ENCODE measurements around the gene SLC16A2.

DNA sequence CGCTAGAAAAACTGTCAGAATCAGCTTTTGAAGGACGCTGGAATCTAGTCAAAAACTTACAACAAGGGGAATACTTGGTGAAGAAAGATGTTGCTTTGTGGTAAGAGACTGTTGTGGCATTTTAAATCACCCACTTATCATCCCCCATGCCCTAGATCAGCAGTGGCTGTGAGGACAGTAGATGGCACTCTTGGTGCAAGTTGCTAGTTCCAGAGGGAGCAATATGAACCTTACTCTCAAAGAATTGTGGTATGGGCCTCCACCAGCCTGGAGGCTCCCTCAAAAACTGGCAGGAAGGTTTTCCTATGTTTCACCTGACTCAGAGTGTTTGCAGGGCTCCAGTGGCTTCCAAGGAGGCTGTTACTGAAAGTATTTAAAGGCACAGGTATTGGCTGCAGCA, 37.7 kb upstream of the SLC16A2 start:
- TF ChIP-seq, protein P1, sequence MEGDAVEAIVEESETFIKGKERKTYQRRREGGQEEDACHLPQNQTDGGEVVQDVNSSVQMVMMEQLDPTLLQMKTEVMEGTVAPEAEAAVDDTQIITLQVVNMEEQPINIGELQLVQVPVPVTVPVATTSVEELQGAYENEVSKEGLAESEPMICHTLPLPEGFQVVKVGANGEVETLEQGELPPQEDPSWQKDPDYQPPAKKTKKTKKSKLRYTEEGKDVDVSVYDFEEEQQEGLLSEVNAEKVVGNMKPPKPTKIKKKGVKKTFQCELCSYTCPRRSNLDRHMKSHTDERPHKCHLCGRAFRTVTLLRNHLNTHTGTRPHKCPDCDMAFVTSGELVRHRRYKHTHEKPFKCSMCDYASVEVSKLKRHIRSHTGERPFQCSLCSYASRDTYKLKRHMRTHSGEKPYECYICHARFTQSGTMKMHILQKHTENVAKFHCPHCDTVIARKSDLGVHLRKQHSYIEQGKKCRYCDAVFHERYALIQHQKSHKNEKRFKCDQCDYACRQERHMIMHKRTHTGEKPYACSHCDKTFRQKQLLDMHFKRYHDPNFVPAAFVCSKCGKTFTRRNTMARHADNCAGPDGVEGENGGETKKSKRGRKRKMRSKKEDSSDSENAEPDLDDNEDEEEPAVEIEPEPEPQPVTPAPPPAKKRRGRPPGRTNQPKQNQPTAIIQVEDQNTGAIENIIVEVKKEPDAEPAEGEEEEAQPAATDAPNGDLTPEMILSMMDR (IDR thresholded peaks at IDR 0.05) = peak; percentile 14 to 65 (median 50)
- no peak for TF ChIP-seq POLR2A (IDR thresholded peaks at IDR 0.05)
